ENCODE results near the gene MINDY1.

MINDY1 gene

DNA sequence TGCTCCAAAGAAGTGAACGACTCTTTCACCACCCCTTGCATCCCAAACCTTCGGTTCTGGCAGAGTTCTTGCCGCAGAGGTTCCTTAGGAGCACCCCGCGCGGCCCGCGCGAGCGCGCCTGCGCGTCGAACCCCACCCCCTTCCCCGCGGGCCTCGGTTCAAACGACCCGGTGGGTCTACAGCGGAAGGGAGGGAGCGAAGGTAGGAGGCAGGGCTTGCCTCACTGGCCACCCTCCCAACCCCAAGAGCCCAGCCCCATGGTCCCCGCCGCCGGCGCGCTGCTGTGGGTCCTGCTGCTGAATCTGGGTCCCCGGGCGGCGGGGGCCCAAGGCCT is 40.9 kb upstream of the MINDY1 start, which contains the start of gene C1orf56:
TSS of gene C1orf56 (plus strand) at position 161 of the 334 bp plus-strand sequence. CDS start at position 258, 97 bp downstream.
- Histone ChIP-seq H3K4me1 (ENCODE audit: control insufficient read depth, insufficient read depth, low read length, poor library complexity, severe bottlenecking) (no peaks in the 10 kb centered on the region), H3K27ac (ENCODE audit: low read depth, low read length, severe bottlenecking) (peak within 1 kb of the TSS; percentile 78), H3K9me3 (ENCODE audit: control insufficient read depth, low read length) (no peaks in the 10 kb centered on the region), H3K4me3 (ENCODE audit: extremely low read depth, insufficient read depth, low read length, poor library complexity, severe bottlenecking) (peak within 1 kb of the TSS; percentile 68), H3K36me3 (ENCODE audit: control insufficient read depth, insufficient read depth, low read length) (peaks cover 22% of the 10 kb centered on the region)
- 0 to 1% methylated on average over 9 to 28 of the region's 29 CpGs for WGBS, 2 experiments (ENCODE audit: insufficient coverage in 2 of 2)

GRCh38 chr1:151043163-151043562 is 36.5 kb upstream of the MINDY1 start:
- no peak overlapping the region for H3K27ac ChIP-seq (ENCODE audit: low read depth, low read length, severe bottlenecking)
- WGBS, 2 experiments (ENCODE audit: insufficient coverage in 2 of 2): 100% methylated on average over 1 of the region's 1 CpG; no CpG with 5 or more reads in 1 of the 2 experiments
- no peaks in the 10 kb centered on the region for H3K9me3 ChIP-seq (ENCODE audit: control insufficient read depth, low read length)
- H3K4me1 ChIP-seq (ENCODE audit: control insufficient read depth, insufficient read depth, low read length, poor library complexity, severe bottlenecking): no peaks in the 10 kb centered on the region
- H3K36me3 ChIP-seq (ENCODE audit: control insufficient read depth, insufficient read depth, low read length): no peaks in the 10 kb centered on the region
- no peak overlapping the region for H3K4me3 ChIP-seq (ENCODE audit: extremely low read depth, insufficient read depth, low read length, poor library complexity, severe bottlenecking)

DNA sequence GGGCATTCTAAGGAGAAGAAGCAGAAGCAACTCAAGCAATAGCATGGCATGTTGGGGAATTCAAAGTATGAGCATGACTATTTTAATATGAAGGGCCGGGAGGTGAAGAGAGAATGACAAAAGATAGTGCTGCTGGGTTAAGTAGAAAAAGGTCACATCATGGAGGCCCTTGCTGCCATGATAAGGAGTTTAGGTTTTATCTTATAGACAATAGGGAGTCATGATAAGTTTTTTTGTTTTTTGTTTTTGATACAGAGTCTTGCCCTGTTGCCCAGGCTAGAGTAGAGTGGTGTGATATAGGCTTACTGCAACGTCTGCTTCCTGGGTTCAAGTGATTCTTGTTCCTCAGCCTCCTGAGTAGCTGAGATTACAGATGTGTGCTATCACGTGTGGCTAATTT is 32.8 kb upstream of the MINDY1 start:
- Histone ChIP-seq H3K36me3 (ENCODE audit: control insufficient read depth, insufficient read depth, low read length) (peaks cover 9% of the 10 kb centered on the region), H3K4me3 (ENCODE audit: extremely low read depth, insufficient read depth, low read length, poor library complexity, severe bottlenecking) (no peak overlapping the region), H3K4me1 (ENCODE audit: control insufficient read depth, insufficient read depth, low read length, poor library complexity, severe bottlenecking) (no peaks in the 10 kb centered on the region), H3K9me3 (ENCODE audit: control insufficient read depth, low read length) (no peaks in the 10 kb centered on the region), H3K27ac (ENCODE audit: low read depth, low read length, severe bottlenecking) (no peak overlapping the region)
- WGBS, 2 experiments (ENCODE audit: insufficient coverage in 2 of 2): 94 to 95% methylated on average over 3 of the region's 3 CpGs

GRCh38 chr1:151037032-151037431 is 30.3 kb upstream of the MINDY1 start:
- H3K36me3 ChIP-seq (ENCODE audit: control insufficient read depth, insufficient read depth, low read length): peaks cover 21% of the 10 kb centered on the region
- no peak overlapping the region for H3K27ac ChIP-seq (ENCODE audit: low read depth, low read length, severe bottlenecking)
- H3K4me3 ChIP-seq (ENCODE audit: extremely low read depth, insufficient read depth, low read length, poor library complexity, severe bottlenecking): no peak overlapping the region
- no peaks in the 10 kb centered on the region for H3K4me1 ChIP-seq (ENCODE audit: control insufficient read depth, insufficient read depth, low read length, poor library complexity, severe bottlenecking)
- H3K9me3 ChIP-seq (ENCODE audit: control insufficient read depth, low read length): no peaks in the 10 kb centered on the region
- WGBS, 2 experiments (ENCODE audit: insufficient coverage in 2 of 2): 74 to 94% methylated on average over 3 to 4 of the region's 6 CpGs

- Histone ChIP-seq H3K36me3 (ENCODE audit: control insufficient read depth, insufficient read depth, low read length) (peaks cover 28% of the 10 kb centered on the region), H3K9me3 (ENCODE audit: control insufficient read depth, low read length) (no peaks in the 10 kb centered on the region), H3K4me3 (ENCODE audit: extremely low read depth, insufficient read depth, low read length, poor library complexity, severe bottlenecking) (no peak within 1 kb of the TSS), H3K27ac (ENCODE audit: low read depth, low read length, severe bottlenecking) (no peak within 1 kb of the TSS), H3K4me1 (ENCODE audit: control insufficient read depth, insufficient read depth, low read length, poor library complexity, severe bottlenecking) (no peaks in the 10 kb centered on the region)
- no CpG with 5 or more reads among the region's 2 CpGs for WGBS, 2 experiments (ENCODE audit: insufficient coverage in 2 of 2)
Measured at GRCh38 chr1:151036356-151036755, 29.7 kb upstream of the MINDY1 start, which contains the start of gene BNIPL. Gene BNIPL (plus strand): TSS chr1:151036586. CDS start chr1:151036726, 140 bp downstream.

DNA sequence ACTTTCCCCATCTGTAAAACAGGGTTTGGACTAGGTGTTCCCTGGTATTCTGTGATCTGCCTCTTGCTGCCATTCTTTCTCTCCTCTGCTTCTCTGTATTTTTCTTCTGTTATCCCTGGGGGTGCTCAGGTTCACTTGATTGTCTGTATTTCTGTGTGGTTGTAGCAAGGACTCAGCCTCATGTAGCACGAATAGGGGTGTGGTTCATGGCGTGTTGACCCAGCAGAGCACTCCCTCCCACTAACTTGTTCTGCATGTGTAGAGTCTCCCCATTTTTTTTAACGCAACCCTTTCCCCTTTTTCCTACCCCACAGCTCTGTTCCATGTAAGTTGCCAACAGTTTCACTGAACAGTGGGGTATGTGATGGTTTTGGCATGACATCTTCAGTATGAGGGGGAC is 28.5 kb upstream of the MINDY1 start:
- no peak overlapping the region for H3K4me3 ChIP-seq (ENCODE audit: extremely low read depth, insufficient read depth, low read length, poor library complexity, severe bottlenecking)
- WGBS, 2 experiments (ENCODE audit: insufficient coverage in 2 of 2): no CpG with 5 or more reads among the region's 3 CpGs
- H3K27ac ChIP-seq (ENCODE audit: low read depth, low read length, severe bottlenecking): no peak overlapping the region
- H3K4me1 ChIP-seq (ENCODE audit: control insufficient read depth, insufficient read depth, low read length, poor library complexity, severe bottlenecking): no peaks in the 10 kb centered on the region
- H3K36me3 ChIP-seq (ENCODE audit: control insufficient read depth, insufficient read depth, low read length): peaks cover 36% of the 10 kb centered on the region
- no peaks in the 10 kb centered on the region for H3K9me3 ChIP-seq (ENCODE audit: control insufficient read depth, low read length)

DNA sequence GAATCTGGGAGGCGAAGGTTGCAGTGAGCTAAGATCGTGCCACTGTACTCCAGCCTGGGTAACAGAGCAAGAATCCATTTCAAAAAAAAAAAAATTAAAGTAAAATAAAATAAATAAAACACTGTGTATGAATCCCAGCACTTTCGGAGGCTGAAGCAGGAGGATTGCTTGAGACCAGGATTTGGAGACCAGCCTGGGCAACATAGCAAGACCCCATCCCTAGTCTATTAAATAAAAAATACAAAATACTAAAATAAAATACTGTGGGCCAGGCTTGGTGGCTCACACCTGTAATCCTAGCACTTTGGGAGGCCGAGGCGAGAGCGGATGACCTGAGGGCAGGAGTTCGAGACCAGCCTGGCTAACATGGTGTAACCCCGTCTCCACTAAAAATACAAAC is 25.5 kb upstream of the MINDY1 start:
- Histone ChIP-seq H3K27ac (ENCODE audit: low read depth, low read length, severe bottlenecking) (no peak overlapping the region), H3K36me3 (ENCODE audit: control insufficient read depth, insufficient read depth, low read length) (peaks cover 59% of the 10 kb centered on the region), H3K9me3 (ENCODE audit: control insufficient read depth, low read length) (no peaks in the 10 kb centered on the region), H3K4me3 (ENCODE audit: extremely low read depth, insufficient read depth, low read length, poor library complexity, severe bottlenecking) (no peak overlapping the region), H3K4me1 (ENCODE audit: control insufficient read depth, insufficient read depth, low read length, poor library complexity, severe bottlenecking) (no peaks in the 10 kb centered on the region)
- WGBS, 2 experiments (ENCODE audit: insufficient coverage in 2 of 2): 94 to 96% methylated on average over 5 of the region's 8 CpGs

DNA sequence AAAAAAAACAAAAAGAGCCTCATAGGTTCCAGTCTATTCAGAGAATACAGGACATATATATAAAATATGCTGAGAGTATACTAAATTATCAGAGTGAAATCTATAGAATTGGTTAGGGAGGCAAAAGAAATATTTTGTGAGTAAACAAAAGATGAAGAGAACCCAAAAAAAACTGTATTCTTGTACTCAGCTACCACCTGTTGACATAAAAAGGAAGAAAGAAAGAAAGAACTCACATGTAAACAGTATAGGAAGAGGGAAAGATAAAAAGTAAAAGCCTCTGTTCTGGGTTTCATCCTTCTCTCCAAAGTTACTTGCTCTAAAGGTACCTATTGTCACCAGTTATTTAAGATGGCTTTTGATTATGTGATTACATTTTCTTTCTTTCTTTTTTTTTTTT is 19.8 kb upstream of the MINDY1 start:
- Histone ChIP-seq H3K27ac (ENCODE audit: low read depth, low read length, severe bottlenecking) (no peak overlapping the region), H3K36me3 (ENCODE audit: control insufficient read depth, insufficient read depth, low read length) (peaks cover 60% of the 10 kb centered on the region), H3K9me3 (ENCODE audit: control insufficient read depth, low read length) (no peaks in the 10 kb centered on the region), H3K4me3 (ENCODE audit: extremely low read depth, insufficient read depth, low read length, poor library complexity, severe bottlenecking) (no peak overlapping the region), H3K4me1 (ENCODE audit: control insufficient read depth, insufficient read depth, low read length, poor library complexity, severe bottlenecking) (no peaks in the 10 kb centered on the region)

DNA sequence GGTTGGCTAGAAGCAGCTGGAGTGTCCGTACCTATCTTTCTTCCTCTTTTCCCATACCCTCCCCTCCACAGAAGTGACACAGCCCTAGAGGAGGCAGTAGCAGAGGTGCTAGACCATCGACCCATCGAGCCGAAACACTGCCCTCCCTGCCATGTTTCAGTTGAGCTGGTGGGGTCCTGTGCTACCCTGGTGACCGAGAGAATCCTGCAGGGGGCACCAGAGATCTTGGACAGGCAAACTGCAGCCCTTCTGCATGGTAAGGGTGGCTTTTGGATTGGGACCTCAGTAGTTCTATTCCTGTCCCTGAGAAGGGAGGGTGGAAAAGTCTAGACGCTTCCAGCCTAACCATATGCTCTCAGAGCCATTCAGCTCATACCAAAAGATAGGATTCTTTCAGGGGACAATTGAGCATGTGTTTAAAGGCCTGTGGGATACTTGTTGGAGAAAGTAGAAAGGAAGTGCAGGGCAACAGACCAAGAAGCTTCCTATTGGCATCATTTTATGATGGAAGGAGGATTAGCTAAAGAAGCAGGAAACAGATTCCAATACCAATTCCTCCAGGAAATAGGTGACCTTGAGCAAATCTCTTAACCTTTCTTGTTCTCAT is 17.9 kb upstream of the MINDY1 start:
- 26 to 29% methylated on average over 4 of the region's 6 CpGs for WGBS, 2 experiments (ENCODE audit: insufficient coverage in 2 of 2)
- no peak overlapping the region for H3K4me3 ChIP-seq (ENCODE audit: extremely low read depth, insufficient read depth, low read length, poor library complexity, severe bottlenecking)
- no peaks in the 10 kb centered on the region for H3K9me3 ChIP-seq (ENCODE audit: control insufficient read depth, low read length)
- H3K36me3 ChIP-seq (ENCODE audit: control insufficient read depth, insufficient read depth, low read length): peaks cover 50% of the 10 kb centered on the region
- H3K4me1 ChIP-seq (ENCODE audit: control insufficient read depth, insufficient read depth, low read length, poor library complexity, severe bottlenecking): no peaks in the 10 kb centered on the region
- peak overlapping the region; percentile 16 for H3K27ac ChIP-seq (ENCODE audit: low read depth, low read length, severe bottlenecking)

DNA sequence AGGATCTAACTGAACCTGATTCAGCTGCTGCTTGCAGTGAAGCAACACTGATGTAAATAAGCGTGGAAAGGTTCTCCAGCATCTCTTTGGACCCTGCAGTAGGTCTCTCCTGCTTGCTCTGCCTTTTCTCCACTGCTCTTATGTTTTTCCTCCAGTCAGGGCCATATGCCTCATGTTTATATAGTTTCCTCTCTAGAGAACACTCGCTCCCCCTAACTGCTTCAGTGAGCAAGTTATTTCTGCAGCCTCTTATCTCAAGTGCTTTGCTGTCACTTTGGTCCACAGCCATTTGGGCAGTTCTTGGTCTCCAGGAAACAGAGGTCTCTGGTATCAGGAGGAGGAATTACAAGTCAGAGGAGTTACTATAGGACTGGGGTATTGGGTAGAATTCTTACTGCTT is 6.8 kb upstream of the MINDY1 start:
- WGBS, 2 experiments (ENCODE audit: insufficient coverage in 2 of 2): 79 to 84% methylated on average over 2 of the region's 2 CpGs
- no peaks in the 10 kb centered on the region for H3K9me3 ChIP-seq (ENCODE audit: control insufficient read depth, low read length)
- no peak overlapping the region for H3K27ac ChIP-seq (ENCODE audit: low read depth, low read length, severe bottlenecking)
- H3K36me3 ChIP-seq (ENCODE audit: control insufficient read depth, insufficient read depth, low read length): peaks cover 6% of the 10 kb centered on the region
- no peak overlapping the region for H3K4me3 ChIP-seq (ENCODE audit: extremely low read depth, insufficient read depth, low read length, poor library complexity, severe bottlenecking)
- no peaks in the 10 kb centered on the region for H3K4me1 ChIP-seq (ENCODE audit: control insufficient read depth, insufficient read depth, low read length, poor library complexity, severe bottlenecking)

- peaks cover 2% of the 10 kb centered on the region for H3K36me3 ChIP-seq (ENCODE audit: control insufficient read depth, insufficient read depth, low read length)
- no peaks in the 10 kb centered on the region for H3K9me3 ChIP-seq (ENCODE audit: control insufficient read depth, low read length)
- H3K4me3 ChIP-seq (ENCODE audit: extremely low read depth, insufficient read depth, low read length, poor library complexity, severe bottlenecking): no peak overlapping the region
- WGBS, 2 experiments (ENCODE audit: insufficient coverage in 2 of 2): 92 to 93% methylated on average over 11 of the region's 14 CpGs
- peaks cover 2% of the 10 kb centered on the region for H3K4me1 ChIP-seq (ENCODE audit: control insufficient read depth, insufficient read depth, low read length, poor library complexity, severe bottlenecking)
- H3K27ac ChIP-seq (ENCODE audit: low read depth, low read length, severe bottlenecking): no peak overlapping the region
Measured at GRCh38 chr1:151012684-151013471, 6.2 kb upstream of the MINDY1 start.

Measured in mesodermal cell (in vitro differentiated cells).